Measurements from ENCODE around the gene DISC1.
"Not testable (repeated sequence)": the region's sequence is repeated elsewhere in the genome, so short reads cannot be mapped to it uniquely, and the experiment has no call there.

DISC1 gene

DNA sequence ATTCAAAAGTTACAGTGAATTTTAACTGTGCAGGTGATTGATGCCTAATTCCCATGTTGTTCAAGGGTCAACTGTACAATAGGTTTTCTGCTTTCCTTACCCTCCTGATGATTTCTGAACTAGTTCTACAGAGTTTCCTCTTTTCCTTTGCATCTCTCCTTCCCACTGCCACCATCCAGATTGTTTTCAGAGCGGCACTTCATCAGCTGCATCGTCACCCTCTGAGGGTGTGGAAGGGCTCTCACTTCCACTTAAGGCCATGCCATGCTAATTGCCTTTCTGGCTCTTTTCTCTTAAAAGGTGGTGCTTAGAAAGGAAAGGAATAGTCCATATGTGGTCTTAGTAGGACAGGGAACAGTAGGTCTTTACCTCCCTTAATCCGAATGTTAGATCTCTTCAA lies 39.1 kb downstream of the DISC1 start:
- DNase-seq (ENCODE audit: insufficient read length, low spot score) (no peak), FAIRE-seq (no peak)
- no peak for TF ChIP-seq POLR2AphosphoS5 (IDR thresholded peaks at IDR 0.05; ENCODE audit: low read depth, low read length)
- TF ChIP-seq POU2F2 (IDR thresholded peaks at IDR 0.05; ENCODE audit: low read depth, low read length), result no peak
- no peak for TF ChIP-seq PAX5 (IDR thresholded peaks at IDR 0.05; ENCODE audit: insufficient read depth, low read length, severe bottlenecking)
- TF ChIP-seq SPI1 (IDR thresholded peaks at IDR 0.05; ENCODE audit: low read depth, low read length), result no peak
- no peak for TF ChIP-seq POLR2A (IDR thresholded peaks at IDR 0.05; ENCODE audit: low read depth, low read length)
- no peak for TF ChIP-seq TAF1 (IDR thresholded peaks at IDR 0.05; ENCODE audit: low read depth, low read length)

DNA sequence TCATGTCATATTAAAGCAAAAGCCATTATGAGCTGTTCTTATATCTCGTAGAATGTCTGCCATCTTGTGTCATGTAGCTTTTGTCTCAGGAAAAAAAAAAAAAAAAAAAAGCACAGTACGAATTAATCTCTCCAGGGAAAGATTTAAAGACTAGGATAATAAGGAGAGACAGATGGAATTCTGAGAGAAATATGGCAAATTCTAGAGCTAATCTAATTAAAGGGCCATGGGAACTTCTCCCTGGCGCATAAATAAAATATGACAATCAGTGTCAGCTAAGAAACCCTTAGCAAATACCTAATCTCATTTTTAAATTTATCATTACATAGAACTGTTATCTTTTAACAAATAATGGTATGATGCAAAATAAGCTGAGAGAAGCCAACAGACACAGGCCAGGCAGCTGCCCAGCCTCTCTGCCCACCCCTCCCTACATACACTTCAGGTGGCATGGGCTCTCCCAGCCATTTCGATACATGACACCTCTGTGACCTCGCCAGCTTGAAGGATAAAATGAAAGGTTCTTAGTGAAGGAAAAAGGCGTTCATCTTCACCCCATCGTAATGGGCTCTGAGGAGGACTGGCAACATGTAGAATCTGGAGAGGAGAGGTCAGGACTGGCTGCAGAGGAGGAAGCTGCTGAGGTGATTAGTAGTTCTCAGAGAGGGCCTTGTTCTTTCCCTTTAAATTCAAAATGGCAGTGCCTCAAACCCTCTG lies 39.8 kb downstream of the DISC1 start:
- TF ChIP-seq POLR2AphosphoS5 (IDR thresholded peaks at IDR 0.05; ENCODE audit: low read depth, low read length) (no peak), PAX5 (IDR thresholded peaks at IDR 0.05; ENCODE audit: insufficient read depth, low read length, severe bottlenecking) (no peak), TAF1 (IDR thresholded peaks at IDR 0.05; ENCODE audit: low read depth, low read length) (no peak), POU2F2 (IDR thresholded peaks at IDR 0.05; ENCODE audit: low read depth, low read length) (no peak), POLR2A (IDR thresholded peaks at IDR 0.05; ENCODE audit: low read depth, low read length) (no peak), SPI1 (IDR thresholded peaks at IDR 0.05; ENCODE audit: low read depth, low read length) (no peak)
- DNase-seq (ENCODE audit: insufficient read length, low spot score), result no peak
- FAIRE-seq, result no peak

DNA sequence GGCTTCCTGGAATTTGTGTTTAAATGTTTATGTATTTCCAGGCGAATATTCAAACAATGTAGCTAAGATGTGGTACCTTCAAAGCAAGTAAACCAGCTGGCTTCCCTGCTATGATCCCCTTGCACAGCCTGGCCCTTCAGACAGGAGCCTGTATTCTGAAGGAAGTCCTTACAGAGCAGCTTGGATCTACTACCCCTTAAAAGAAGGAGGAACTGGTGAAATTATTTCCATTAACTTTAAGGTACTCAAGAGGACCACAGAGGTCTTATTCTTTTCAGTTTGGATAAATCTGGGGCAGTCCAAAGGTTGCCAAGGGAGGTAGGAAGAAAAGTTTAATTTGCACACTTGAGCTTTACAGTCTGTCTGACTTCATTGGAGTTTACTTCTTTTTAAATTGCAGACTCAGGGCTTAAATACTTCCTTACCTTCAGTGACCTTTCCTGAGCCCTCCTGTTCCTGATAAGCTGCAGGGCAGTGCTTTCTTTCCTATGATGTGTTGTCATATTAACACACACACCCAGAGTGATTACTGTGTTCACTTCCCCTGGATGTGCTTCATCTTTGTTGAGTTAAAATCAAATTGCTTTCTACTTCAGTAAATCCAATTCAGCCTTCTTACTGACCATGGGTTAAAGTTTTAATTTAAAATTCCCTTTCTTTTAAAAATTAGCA lies 40.5 kb downstream of the DISC1 start:
- no peak for TF ChIP-seq SPI1 (IDR thresholded peaks at IDR 0.05; ENCODE audit: low read depth, low read length)
- TF ChIP-seq PAX5 (IDR thresholded peaks at IDR 0.05; ENCODE audit: insufficient read depth, low read length, severe bottlenecking), result no peak
- no peak for TF ChIP-seq POLR2AphosphoS5 (IDR thresholded peaks at IDR 0.05; ENCODE audit: low read depth, low read length)
- no peak for TF ChIP-seq POLR2A (IDR thresholded peaks at IDR 0.05; ENCODE audit: low read depth, low read length)
- no peak for TF ChIP-seq POU2F2 (IDR thresholded peaks at IDR 0.05; ENCODE audit: low read depth, low read length)
- no peak for TF ChIP-seq TAF1 (IDR thresholded peaks at IDR 0.05; ENCODE audit: low read depth, low read length)
- no peak for DNase-seq (ENCODE audit: insufficient read length, low spot score)
- FAIRE-seq, result no peak

DNA sequence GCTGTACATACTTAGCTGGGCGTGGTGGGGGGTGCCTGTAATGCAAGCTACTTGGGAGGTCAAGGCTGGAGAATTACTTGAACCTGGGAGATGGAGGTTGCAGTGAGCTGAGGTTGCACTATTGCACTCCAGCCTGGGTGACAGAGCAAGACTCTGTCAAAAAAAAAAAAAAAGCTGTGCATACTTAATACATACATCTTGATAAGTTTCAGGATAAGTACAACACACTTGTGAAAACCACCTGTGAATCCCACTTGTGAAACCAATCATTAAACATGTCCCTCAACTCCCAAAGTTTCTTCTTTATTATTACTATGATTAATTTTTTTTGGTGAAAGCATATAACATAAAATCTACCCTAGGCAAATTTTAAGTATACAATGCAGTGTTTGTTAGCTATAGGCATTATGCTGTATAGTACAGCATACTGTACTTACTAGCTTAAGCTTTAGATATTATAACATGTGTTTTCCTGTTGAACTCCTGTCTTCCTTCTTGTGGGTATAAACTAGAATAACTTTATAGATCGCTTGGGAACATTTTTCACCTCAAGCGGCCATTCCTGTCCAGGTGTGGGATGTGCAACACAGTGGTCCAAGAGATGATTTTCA lies 41.4 kb downstream of the DISC1 start:
- DNase-seq (ENCODE audit: insufficient read length, low spot score) (no peak), FAIRE-seq (no peak)
- TF ChIP-seq SPI1 (IDR thresholded peaks at IDR 0.05; ENCODE audit: low read depth, low read length) (no peak), POU2F2 (IDR thresholded peaks at IDR 0.05; ENCODE audit: low read depth, low read length) (no peak)

DNA sequence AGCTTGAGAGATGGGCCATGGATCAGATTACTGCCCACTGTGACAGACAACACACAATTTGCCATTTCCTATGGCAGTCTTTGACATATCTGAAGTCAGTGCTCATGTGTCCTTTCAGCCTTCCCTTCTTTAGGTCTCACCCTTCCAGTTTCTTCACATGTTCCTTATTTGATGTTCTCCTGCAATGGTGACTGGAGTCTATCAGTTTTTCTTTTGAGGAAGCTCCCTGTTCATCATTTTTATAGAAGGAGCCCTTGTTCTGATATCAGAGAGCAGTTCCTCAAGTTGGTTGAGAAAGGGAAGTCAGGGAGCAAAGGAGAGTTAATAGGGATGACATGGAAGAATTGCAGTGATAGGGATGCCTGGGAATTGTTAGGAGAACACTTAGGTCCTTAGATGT lies 42.2 kb downstream of the DISC1 start:
- TF ChIP-seq SPI1 (IDR thresholded peaks at IDR 0.05; ENCODE audit: low read depth, low read length) (no peak), PAX5 (IDR thresholded peaks at IDR 0.05; ENCODE audit: insufficient read depth, low read length, severe bottlenecking) (no peak), POU2F2 (IDR thresholded peaks at IDR 0.05; ENCODE audit: low read depth, low read length) (no peak), POLR2AphosphoS5 (IDR thresholded peaks at IDR 0.05; ENCODE audit: low read depth, low read length) (no peak), POLR2A (IDR thresholded peaks at IDR 0.05; ENCODE audit: low read depth, low read length) (no peak), TAF1 (IDR thresholded peaks at IDR 0.05; ENCODE audit: low read depth, low read length) (no peak)
- no peak for FAIRE-seq
- no peak for DNase-seq (ENCODE audit: insufficient read length, low spot score)

DNA sequence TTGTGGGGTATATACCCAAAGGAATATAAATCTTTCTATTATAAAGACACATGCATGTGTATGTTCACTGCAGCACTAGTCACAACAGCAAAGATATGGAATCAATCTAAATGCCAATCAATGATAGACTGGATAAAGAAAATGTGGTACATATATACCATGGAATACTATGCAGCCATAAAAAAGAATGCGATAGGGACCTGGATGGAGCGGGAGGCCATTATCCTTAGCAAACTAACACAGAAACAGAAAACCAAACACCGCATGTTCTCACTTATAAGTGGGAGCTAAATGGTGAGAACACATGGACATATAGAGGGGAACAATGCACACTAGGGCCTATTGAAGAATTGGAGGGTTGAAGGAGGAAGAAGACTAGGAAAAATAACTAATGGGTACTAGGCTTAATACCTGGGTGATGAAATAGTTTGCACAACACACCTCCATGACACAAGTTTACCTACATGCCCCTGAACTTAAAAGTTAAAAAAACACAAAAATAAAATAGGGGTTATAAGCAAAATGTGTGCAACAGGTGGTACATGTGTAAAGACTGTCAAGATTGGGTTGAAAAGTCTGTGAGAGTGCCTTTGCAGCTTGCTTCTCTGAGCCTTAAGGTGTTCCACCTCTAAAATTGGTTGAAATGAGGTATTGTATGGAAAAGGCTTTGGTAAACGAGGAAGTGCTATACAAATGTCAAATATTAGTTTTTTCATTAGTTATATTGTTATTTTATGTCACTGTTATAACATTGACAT lies 43.5 kb downstream of the DISC1 start:
- not testable (repeated sequence) for DNase-seq (ENCODE audit: insufficient read length, low spot score); FAIRE-seq

DNA sequence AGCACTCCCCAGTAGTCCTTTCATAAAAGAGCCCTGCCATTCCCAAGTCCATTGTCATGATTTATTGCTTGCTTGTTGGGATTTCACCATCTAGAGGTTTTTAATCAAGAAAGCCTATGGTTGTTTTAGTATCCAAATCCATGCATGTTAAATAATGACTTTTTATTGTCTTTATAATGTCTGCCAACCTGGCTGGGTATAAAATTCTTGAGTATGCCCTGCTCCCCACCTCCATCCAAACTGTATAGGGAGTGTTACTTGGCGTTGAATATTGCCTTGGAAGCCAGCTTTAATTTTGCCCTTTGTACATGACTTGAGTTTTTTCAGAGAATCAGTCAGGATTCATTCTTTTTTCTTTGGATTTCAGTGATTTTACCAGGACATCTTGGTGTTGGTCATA lies 44.2 kb downstream of the DISC1 start:
- TF ChIP-seq POLR2A (IDR thresholded peaks at IDR 0.05; ENCODE audit: low read depth, low read length), result no peak
- TF ChIP-seq SPI1 (IDR thresholded peaks at IDR 0.05; ENCODE audit: low read depth, low read length), result no peak
- TF ChIP-seq PAX5 (IDR thresholded peaks at IDR 0.05; ENCODE audit: insufficient read depth, low read length, severe bottlenecking), result no peak
- no peak for TF ChIP-seq POU2F2 (IDR thresholded peaks at IDR 0.05; ENCODE audit: low read depth, low read length)
- TF ChIP-seq TAF1 (IDR thresholded peaks at IDR 0.05; ENCODE audit: low read depth, low read length), result no peak
- no peak for TF ChIP-seq POLR2AphosphoS5 (IDR thresholded peaks at IDR 0.05; ENCODE audit: low read depth, low read length)
- DNase-seq (ENCODE audit: insufficient read length, low spot score) (no peak), FAIRE-seq (no peak)

DNA sequence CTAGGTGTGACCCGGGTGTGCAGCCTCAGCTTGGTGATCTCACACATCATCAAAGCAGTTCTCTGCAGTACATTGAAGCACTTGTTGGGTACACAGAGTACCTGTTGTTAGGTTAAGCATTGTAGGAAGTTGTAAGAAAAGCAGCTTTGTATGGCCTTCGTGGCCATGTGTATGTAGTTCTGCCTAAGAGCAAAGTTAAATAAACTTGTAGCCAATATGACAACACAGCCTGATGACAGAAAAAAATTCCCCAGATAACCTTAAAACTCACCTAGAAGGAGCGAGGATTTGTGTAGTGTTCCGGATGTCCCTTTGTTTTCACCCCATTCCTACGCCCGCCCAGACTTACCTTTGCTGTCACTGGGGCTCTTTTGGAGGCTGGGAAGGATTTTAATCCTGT lies 48.0 kb downstream of the DISC1 start:
- TF ChIP-seq SPI1 (IDR thresholded peaks at IDR 0.05; ENCODE audit: low read depth, low read length) (no peak), POU2F2 (IDR thresholded peaks at IDR 0.05; ENCODE audit: low read depth, low read length) (no peak), TAF1 (IDR thresholded peaks at IDR 0.05; ENCODE audit: low read depth, low read length) (no peak), POLR2A (IDR thresholded peaks at IDR 0.05; ENCODE audit: low read depth, low read length) (no peak), POLR2AphosphoS5 (IDR thresholded peaks at IDR 0.05; ENCODE audit: low read depth, low read length) (no peak), PAX5 (IDR thresholded peaks at IDR 0.05; ENCODE audit: insufficient read depth, low read length, severe bottlenecking) (no peak)
- DNase-seq (ENCODE audit: insufficient read length, low spot score) (no peak), FAIRE-seq (no peak)

DNA sequence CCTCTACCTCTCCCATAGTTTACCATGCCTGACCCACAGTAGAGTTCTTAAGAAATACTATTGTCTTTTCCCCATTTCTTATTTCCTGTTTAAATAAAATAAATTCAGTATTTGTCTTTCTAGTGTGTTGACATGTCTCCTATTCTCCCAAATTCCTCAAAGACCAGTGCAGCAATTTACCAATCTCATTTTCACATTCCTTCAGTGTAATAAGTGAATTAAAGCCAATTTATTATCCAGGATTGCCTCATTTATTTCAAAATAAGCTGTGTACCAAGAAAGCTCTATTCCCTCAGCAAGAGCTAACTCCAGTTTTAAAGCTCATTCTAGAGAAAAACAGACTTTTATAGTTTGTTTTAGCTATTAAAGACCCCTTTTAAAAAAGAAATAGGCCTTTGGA lies 49.9 kb downstream of the DISC1 start:
- FAIRE-seq (no peak), DNase-seq (ENCODE audit: insufficient read length, low spot score) (no peak)
- no peak for TF ChIP-seq TAF1 (IDR thresholded peaks at IDR 0.05; ENCODE audit: low read depth, low read length)
- TF ChIP-seq PAX5 (IDR thresholded peaks at IDR 0.05; ENCODE audit: insufficient read depth, low read length, severe bottlenecking), result no peak
- TF ChIP-seq POLR2A (IDR thresholded peaks at IDR 0.05; ENCODE audit: low read depth, low read length), result no peak
- TF ChIP-seq POU2F2 (IDR thresholded peaks at IDR 0.05; ENCODE audit: low read depth, low read length), result no peak
- TF ChIP-seq POLR2AphosphoS5 (IDR thresholded peaks at IDR 0.05; ENCODE audit: low read depth, low read length), result no peak
- no peak for TF ChIP-seq SPI1 (IDR thresholded peaks at IDR 0.05; ENCODE audit: low read depth, low read length)

Measured in GM12891 (cell line).